Liver (tissue), 9 donors: ENCODE results near the gene REPS2. TPM values are rescaled to one million over a fixed set of nuclear protein-coding genes. Genes with fewer than 3 reads are reported as not detected.

Experiments used
- DNase-seq: peaks from one replicate; pipeline ENCODE4 v3.0.0-alpha.2; 2017; ENCODE audit warnings: low spot score
- H3K27ac ChIP-seq, 2 donors: one replicate each; pipeline ENCODE4 v1.7.0; 2013; ENCODE audit warnings: inconsistent platforms in 2 of 2, low read length in 2 of 2, control low read depth in 1 of 2, low read depth in 1 of 2, mild to moderate bottlenecking in 1 of 2
- H3K27me3 ChIP-seq, 4 donors: one replicate each; pipeline versions ENCODE4 v1.6.1 to v1.7.0; 2013; ENCODE audit warnings: low read length in 3 of 4, inconsistent platforms in 1 of 4, mild to moderate bottlenecking in 1 of 4, moderate library complexity in 1 of 4; ENCODE audit not compliant: control insufficient read depth in 4 of 4, insufficient read depth in 4 of 4
- H3K36me3 ChIP-seq, 4 donors: one replicate each; pipeline versions ENCODE4 v1.6.1 to v1.7.0; 2013; ENCODE audit warnings: low read length in 3 of 4, mild to moderate bottlenecking in 3 of 4, low read depth in 1 of 4, moderate library complexity in 1 of 4; ENCODE audit not compliant: control insufficient read depth in 4 of 4, insufficient read depth in 3 of 4
- H3K4me1 ChIP-seq, 4 donors: one replicate each; pipeline versions ENCODE4 v1.6.1 to v1.7.0; 2013; ENCODE audit warnings: low read length in 3 of 4, mild to moderate bottlenecking in 3 of 4, moderate library complexity in 1 of 4; ENCODE audit not compliant: control insufficient read depth in 4 of 4, insufficient read depth in 4 of 4
- H3K4me3 ChIP-seq, 3 donors: one replicate each; pipeline versions ENCODE4 v1.6.1 to v1.7.0; 2013; ENCODE audit warnings: low read length in 3 of 3, control low read depth in 1 of 3, low read depth in 1 of 3, mild to moderate bottlenecking in 1 of 3
- H3K9ac ChIP-seq, 2 donors: one replicate each; pipeline ENCODE4 v1.7.0; 2013; ENCODE audit warnings: low read length in 2 of 2, mild to moderate bottlenecking in 2 of 2, moderate library complexity in 2 of 2, control low read depth in 1 of 2, low read depth in 1 of 2
- H3K9me3 ChIP-seq, 4 donors: one replicate each; pipeline versions ENCODE4 v1.6.1 to v1.7.0; 2013; ENCODE audit warnings: low read length in 3 of 4; ENCODE audit not compliant: control insufficient read depth in 4 of 4
- ATF3 ChIP-seq: IDR thresholded peaks from 2 replicates; pipeline ENCODE4 v1.6.1; 2016; ENCODE audit warnings: antibody characterized with exemption
- EGR1 ChIP-seq, 2 donors: IDR thresholded peaks; 2 replicates each; pipeline ENCODE4 v1.6.1; 2016 to 2018; ENCODE audit warnings: antibody characterized with exemption in 2 of 2, low read depth in 2 of 2
- FOXA1 ChIP-seq: IDR thresholded peaks from 2 replicates; pipeline ENCODE4 v1.6.1; 2016; ENCODE audit warnings: antibody characterized with exemption
- FOXA2 ChIP-seq: IDR thresholded peaks from 2 replicates; pipeline ENCODE4 v1.6.1; 2016; ENCODE audit warnings: antibody characterized with exemption
- HNF4A ChIP-seq, 2 donors: conservative IDR thresholded peaks; 2 replicates each; pipeline ENCODE4 v1.6.1; 2016; ENCODE audit warnings: antibody characterized with exemption in 2 of 2, mild to moderate bottlenecking in 2 of 2
- JUND ChIP-seq, 2 donors: IDR thresholded peaks; 2 replicates each; pipeline ENCODE4 v1.6.1; 2016; ENCODE audit warnings: antibody characterized with exemption in 2 of 2
- NR2F2 ChIP-seq: IDR thresholded peaks from 2 replicates; pipeline ENCODE4 v1.6.1; 2016; ENCODE audit warnings: antibody characterized with exemption
- RAD21 ChIP-seq, 2 donors: IDR thresholded peaks; 2 replicates each; pipeline ENCODE4 v1.6.1; 2016; ENCODE audit warnings: antibody characterized with exemption in 2 of 2, mild to moderate bottlenecking in 2 of 2
- RXRA ChIP-seq, 2 donors: IDR thresholded peaks; 2 replicates each; pipeline ENCODE4 v1.6.1; 2017 to 2018; ENCODE audit warnings: antibody characterized with exemption in 2 of 2, mild to moderate bottlenecking in 1 of 2
- SP1 ChIP-seq: IDR thresholded peaks from 2 replicates; pipeline ENCODE4 v1.6.1; 2018; ENCODE audit warnings: antibody characterized with exemption, mild to moderate bottlenecking
- TAF1 ChIP-seq: conservative IDR thresholded peaks from 2 replicates; pipeline ENCODE4 v1.6.1; 2016; ENCODE audit warnings: antibody characterized with exemption, mild to moderate bottlenecking
- WGBS: extraction: QIAGEN DNeasy Blood & Tissue Kit; methylation state at CpG from one replicate; pipeline ENCODE4 v1.1.7; 2013; 5-methylcytosine and 5-hydroxymethylcytosine counted together
- polyA plus RNA-seq, 2 donors: library from polyadenylated mRNA; stranded (reverse) in 1 of 2; unstranded in 1 of 2; fragments of 200-250 nt in 1 of 2; fragments of >200 nt in 1 of 2; fragmentation: Nextera tagmentation in 1 of 2; extraction: Ambion mirVana in 1 of 2; gene quantifications; one replicate each; pipeline versions ENCODE4 v1.2.1 to v1.2.3, GENCODE V29; 2013 to 2015
- total RNA-seq, 2 donors: library from RNA; depleted of rRNA; stranded (reverse); fragments of >200 nt; gene quantifications; one replicate each; pipeline ENCODE4 v1.2.3, GENCODE V29; 2014
- donor health status: healthy.
- donor health status: healthy.
- donor health status: healthy.
- donor health status: healthy.
- donor health status: healthy.

The REPS2 gene
- total and polyA plus RNA-seq, 4 donors = 3.5 to 10.7 (median 6.2) TPM

- H3K36me3 ChIP-seq = no peaks in the 10 kb centered on the region
- no peak overlapping the region for H3K9ac ChIP-seq
- H3K27ac ChIP-seq = no peak overlapping the region
- H3K9me3 ChIP-seq = no peaks in the 10 kb centered on the region
- no peaks in the 10 kb centered on the region for H3K4me1 ChIP-seq
- no peak overlapping the region for H3K4me3 ChIP-seq
- WGBS = 64% methylated on average over 7 of the region's 7 CpGs
- TF ChIP-seq RAD21 (IDR thresholded peaks at IDR 0.05) = peak; percentile 9 to 34
- no peak for TF ChIP-seq EGR1 (IDR thresholded peaks at IDR 0.05; ENCODE audit: low read depth in 2 of 2)
- no peak for DNase-seq
- H3K27me3 ChIP-seq = no peaks in the 10 kb centered on the region
Observed at GRCh38 chrX:17082831-17083230, 136.4 kb downstream of the REPS2 start.

GRCh38 chrX:17086317-17086716, 139.9 kb downstream of the REPS2 start:
- no peak for TF ChIP-seq RAD21 (IDR thresholded peaks at IDR 0.05)
- no peak for TF ChIP-seq RXRA (IDR thresholded peaks at IDR 0.05)
- no peak for TF ChIP-seq TAF1
- no peak for TF ChIP-seq FOXA1
- peak in 1 of 2 donors; percentile 12 for TF ChIP-seq HNF4A (conservative IDR thresholded peaks at IDR 0.05)
- TF ChIP-seq SP1 = no peak
- no peak overlapping the region for H3K4me3 ChIP-seq
- 65% methylated on average over 4 of the region's 4 CpGs for WGBS
- no peak for DNase-seq
- H3K27me3 ChIP-seq = no peaks in the 10 kb centered on the region
- H3K36me3 ChIP-seq = no peaks in the 10 kb centered on the region
- no peaks in the 10 kb centered on the region for H3K9me3 ChIP-seq
- H3K4me1 ChIP-seq = no peaks in the 10 kb centered on the region
- H3K9ac ChIP-seq = no peak overlapping the region
- no peak overlapping the region for H3K27ac ChIP-seq

DNA sequence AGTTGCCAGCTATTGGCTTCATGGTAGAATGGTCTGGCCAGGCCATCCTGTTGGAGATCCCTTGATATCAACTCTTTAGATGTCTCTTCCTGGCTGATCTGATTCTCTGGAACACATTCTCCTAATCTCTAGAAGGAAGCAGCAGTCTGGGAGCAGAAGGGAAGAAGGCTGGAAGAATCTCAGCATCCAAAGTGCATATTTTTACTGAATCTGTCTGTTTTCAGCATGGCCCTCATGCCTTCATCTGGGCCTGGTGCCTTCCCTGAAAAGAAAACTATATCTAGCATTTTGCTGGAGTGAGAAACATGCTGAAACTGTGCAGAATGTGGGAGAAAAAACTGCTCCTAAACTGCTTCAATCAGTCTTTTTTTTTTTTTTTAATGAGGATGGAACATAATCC, 148.7 kb downstream of the REPS2 start:
- TF ChIP-seq JUND (IDR thresholded peaks at IDR 0.05) (no peak), FOXA2 (no peak)
- Histone ChIP-seq H3K27me3 (no peaks in the 10 kb centered on the region), H3K4me1 (no peaks in the 10 kb centered on the region), H3K4me3 (no peak overlapping the region), H3K9ac (no peak overlapping the region), H3K27ac (no peak overlapping the region), H3K36me3 (no peaks in the 10 kb centered on the region), H3K9me3 (no peaks in the 10 kb centered on the region)
- DNase-seq = no peak

- H3K9me3 ChIP-seq = no peaks in the 10 kb centered on the region
- no peak overlapping the region for H3K4me3 ChIP-seq
- H3K36me3 ChIP-seq = peaks cover 0 to under 1% (median 0%) of the 10 kb centered on the region in 4 donors
- H3K27me3 ChIP-seq = no peaks in the 10 kb centered on the region
- H3K9ac ChIP-seq = no peak overlapping the region
- no peak overlapping the region for H3K27ac ChIP-seq
- 85% methylated on average over 1 of the region's 1 CpG for WGBS
- no peaks in the 10 kb centered on the region for H3K4me1 ChIP-seq
- DNase-seq = no peak
- no peak for TF ChIP-seq NR2F2
- TF ChIP-seq ATF3 = no peak
- peak; percentile 5 to 34 for TF ChIP-seq HNF4A (conservative IDR thresholded peaks at IDR 0.05)
Observed at GRCh38 chrX:17098516-17099247, 152.2 kb downstream of the REPS2 start.
